Calu3 (cell line): ENCODE measurements around the gene SUFU. TPM values are rescaled to one million over a fixed set of nuclear protein-coding genes. Genes with fewer than 3 reads are reported as not detected.

Experiments used
- BruUV-seq: library from RNA; stranded (reverse); fragments of 400-500 nt; replicated peaks from 2 replicates; lab custom pipeline; 2021; lab: Mats Ljungman, UMichigan
- CTCF ChIA-PET: fragments of 300-600 bp; sonication (Branson Sonifier 250); formaldehyde crosslinking; loops from one replicate; lab custom pipeline; 2022; ENCODE audit warnings: antibody characterized with exemption; lab: Charles Lee
- DNase-seq: peaks from one replicate; pipeline ENCODE4 v3.0.0; 2022
- H3K27ac Mint-ChIP-seq: one replicate; pipeline ENCODE4 v1.8.0; 2022; ENCODE audit warnings: mixed read lengths; ENCODE audit not compliant: unreplicated experiment
- H3K27me3 Mint-ChIP-seq: one replicate; pipeline ENCODE4 v1.8.0; 2022; ENCODE audit warnings: mixed read lengths; ENCODE audit not compliant: unreplicated experiment
- H3K36me3 Mint-ChIP-seq: one replicate; pipeline ENCODE4 v1.8.0; 2022; ENCODE audit warnings: mild to moderate bottlenecking, moderate library complexity, mixed read lengths; ENCODE audit not compliant: insufficient read depth, unreplicated experiment
- H3K4me1 Mint-ChIP-seq: one replicate; pipeline ENCODE4 v1.8.0; 2022; ENCODE audit warnings: mild to moderate bottlenecking, low read depth, mixed read lengths; ENCODE audit not compliant: unreplicated experiment
- H3K4me3 Mint-ChIP-seq: one replicate; pipeline ENCODE4 v1.8.0; 2022; ENCODE audit warnings: mild to moderate bottlenecking, low read depth, moderate library complexity, mixed read lengths; ENCODE audit not compliant: unreplicated experiment
- H3K9me3 Mint-ChIP-seq: one replicate; pipeline ENCODE4 v1.8.0; 2022; ENCODE audit warnings: low read depth, mixed read lengths; ENCODE audit not compliant: unreplicated experiment
- intact Hi-C: fragments of 100-400 bp; cut with micrococcal nuclease; formaldehyde crosslinking; loops from one replicate; pipeline ENCODE4 v1.10.0; 2022; ENCODE audit not compliant: unreplicated experiment
- total RNA-seq: library from RNA; stranded (reverse); gene quantifications from 2 replicates; pipeline ENCODE4 v1.2.3, GENCODE V29; 2022
- TF ChIP-seq, protein P1 (sequence below): fragments of 200-600 bp; IDR thresholded peaks from one replicate; pipeline ENCODE4 v1.8.0; 2022; ENCODE audit warnings: antibody characterized with exemption; ENCODE audit not compliant: unreplicated experiment

The SUFU gene
- total RNA-seq, 1 experiment from 2014 or later = 7.0 TPM

DNA sequence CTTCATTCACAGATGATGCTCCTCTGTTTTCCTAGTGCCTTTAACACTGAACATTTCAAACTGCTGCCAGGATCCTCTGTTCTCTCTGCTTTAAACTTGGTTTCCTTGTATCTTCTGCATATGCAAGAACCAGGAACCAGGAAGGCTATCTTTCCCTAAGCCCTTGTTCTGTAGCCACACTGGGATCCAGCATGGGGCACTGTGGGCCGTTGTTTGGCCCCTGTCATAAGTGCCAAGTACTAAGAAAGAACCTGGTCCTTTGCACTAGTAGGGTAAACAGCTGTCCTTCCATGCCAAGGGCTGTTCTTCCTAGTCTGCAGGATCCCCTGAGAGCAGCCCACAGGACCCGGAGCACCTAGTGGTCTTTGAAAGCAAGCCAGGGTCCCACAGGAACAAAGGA, 91.5 kb downstream of the SUFU start:
- no peaks in the 10 kb centered on the region for H3K4me1 Mint-ChIP-seq
- CTCF ChIA-PET = interaction anchor here (0.5 kb wide), 1 partner anchor 53 kb away, joined by 3 read pairs; no protein-coding TSS in a partner anchor
- no peaks in the 10 kb centered on the region for H3K27me3 Mint-ChIP-seq
- BruUV-seq = no TSS peak
- TF ChIP-seq, protein P1, sequence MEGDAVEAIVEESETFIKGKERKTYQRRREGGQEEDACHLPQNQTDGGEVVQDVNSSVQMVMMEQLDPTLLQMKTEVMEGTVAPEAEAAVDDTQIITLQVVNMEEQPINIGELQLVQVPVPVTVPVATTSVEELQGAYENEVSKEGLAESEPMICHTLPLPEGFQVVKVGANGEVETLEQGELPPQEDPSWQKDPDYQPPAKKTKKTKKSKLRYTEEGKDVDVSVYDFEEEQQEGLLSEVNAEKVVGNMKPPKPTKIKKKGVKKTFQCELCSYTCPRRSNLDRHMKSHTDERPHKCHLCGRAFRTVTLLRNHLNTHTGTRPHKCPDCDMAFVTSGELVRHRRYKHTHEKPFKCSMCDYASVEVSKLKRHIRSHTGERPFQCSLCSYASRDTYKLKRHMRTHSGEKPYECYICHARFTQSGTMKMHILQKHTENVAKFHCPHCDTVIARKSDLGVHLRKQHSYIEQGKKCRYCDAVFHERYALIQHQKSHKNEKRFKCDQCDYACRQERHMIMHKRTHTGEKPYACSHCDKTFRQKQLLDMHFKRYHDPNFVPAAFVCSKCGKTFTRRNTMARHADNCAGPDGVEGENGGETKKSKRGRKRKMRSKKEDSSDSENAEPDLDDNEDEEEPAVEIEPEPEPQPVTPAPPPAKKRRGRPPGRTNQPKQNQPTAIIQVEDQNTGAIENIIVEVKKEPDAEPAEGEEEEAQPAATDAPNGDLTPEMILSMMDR = no peak
- no peak overlapping the region for H3K4me3 Mint-ChIP-seq
- no peaks in the 10 kb centered on the region for H3K36me3 Mint-ChIP-seq
- H3K27ac Mint-ChIP-seq = no peak overlapping the region
- no peaks in the 10 kb centered on the region for H3K9me3 Mint-ChIP-seq
- DNase-seq = no peak
- intact Hi-C loops = no loop called here

DNA sequence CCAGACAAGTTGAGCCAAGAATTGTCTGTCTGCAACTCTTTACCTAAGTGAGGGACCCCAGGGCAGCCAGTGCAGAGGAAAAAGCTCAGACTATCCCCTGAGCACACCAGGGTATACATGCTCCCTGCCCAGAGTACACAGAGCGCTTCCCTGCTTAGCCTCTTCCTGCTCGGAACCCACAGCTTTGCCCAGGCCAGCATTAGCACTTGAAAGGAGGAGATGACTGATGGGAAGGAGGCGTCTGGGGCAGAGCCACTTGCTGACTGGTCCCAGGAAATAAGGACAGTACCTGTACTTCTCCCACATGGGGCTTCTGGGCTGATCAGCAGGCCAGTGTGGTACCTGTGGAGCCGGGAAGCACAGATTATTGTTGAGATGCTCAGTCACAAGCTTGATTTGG, 92.1 kb downstream of the SUFU start:
- no peak overlapping the region for H3K4me3 Mint-ChIP-seq
- no peaks in the 10 kb centered on the region for H3K36me3 Mint-ChIP-seq
- no TSS peak for BruUV-seq
- CTCF ChIA-PET = interaction anchor here (0.9 kb wide), 1 partner anchor 92 kb away, joined by 3 read pairs; the partner anchor contains the start of gene SUFU
- H3K27me3 Mint-ChIP-seq = no peaks in the 10 kb centered on the region
- TF ChIP-seq, protein P1 = no peak
- intact Hi-C loops = no loop called here
- H3K9me3 Mint-ChIP-seq = no peaks in the 10 kb centered on the region
- no peak for DNase-seq
- no peak overlapping the region for H3K27ac Mint-ChIP-seq
- no peaks in the 10 kb centered on the region for H3K4me1 Mint-ChIP-seq

DNA sequence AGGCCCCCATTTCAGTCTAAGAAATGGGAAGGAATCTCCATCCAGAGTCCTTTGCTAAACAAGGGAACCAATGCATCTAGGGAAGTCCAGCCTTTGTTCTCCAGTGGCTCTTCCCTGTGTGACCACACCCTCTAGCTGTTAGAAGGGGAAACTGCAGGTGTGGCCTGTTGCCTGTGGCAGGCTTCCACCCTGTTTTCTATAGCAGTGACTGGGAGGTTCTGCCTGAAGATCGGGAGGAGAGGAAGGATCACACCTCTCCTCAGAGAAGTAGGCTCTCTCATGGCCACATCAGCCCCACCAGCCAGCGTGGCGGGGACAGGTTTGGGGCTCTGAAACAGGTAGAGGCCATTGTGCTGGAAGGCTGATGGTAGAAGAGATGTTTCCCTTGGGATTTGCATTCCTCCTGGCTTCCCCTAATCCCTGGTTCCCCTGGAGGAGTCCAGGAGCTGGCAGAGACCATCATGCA, 92.8 kb downstream of the SUFU start:
- H3K36me3 Mint-ChIP-seq = no peaks in the 10 kb centered on the region
- intact Hi-C loops = no loop called here
- H3K27me3 Mint-ChIP-seq = no peaks in the 10 kb centered on the region
- H3K9me3 Mint-ChIP-seq = no peaks in the 10 kb centered on the region
- no peak overlapping the region for H3K4me3 Mint-ChIP-seq
- no peaks in the 10 kb centered on the region for H3K4me1 Mint-ChIP-seq
- BruUV-seq = no TSS peak
- CTCF ChIA-PET = interaction anchor here (0.9 kb wide), 1 partner anchor 93 kb away, joined by 3 read pairs; the partner anchor contains the start of gene SUFU
- TF ChIP-seq, protein P1 = peak; percentile 72
- no peak overlapping the region for H3K27ac Mint-ChIP-seq
- peak; percentile 64 for DNase-seq

DNA sequence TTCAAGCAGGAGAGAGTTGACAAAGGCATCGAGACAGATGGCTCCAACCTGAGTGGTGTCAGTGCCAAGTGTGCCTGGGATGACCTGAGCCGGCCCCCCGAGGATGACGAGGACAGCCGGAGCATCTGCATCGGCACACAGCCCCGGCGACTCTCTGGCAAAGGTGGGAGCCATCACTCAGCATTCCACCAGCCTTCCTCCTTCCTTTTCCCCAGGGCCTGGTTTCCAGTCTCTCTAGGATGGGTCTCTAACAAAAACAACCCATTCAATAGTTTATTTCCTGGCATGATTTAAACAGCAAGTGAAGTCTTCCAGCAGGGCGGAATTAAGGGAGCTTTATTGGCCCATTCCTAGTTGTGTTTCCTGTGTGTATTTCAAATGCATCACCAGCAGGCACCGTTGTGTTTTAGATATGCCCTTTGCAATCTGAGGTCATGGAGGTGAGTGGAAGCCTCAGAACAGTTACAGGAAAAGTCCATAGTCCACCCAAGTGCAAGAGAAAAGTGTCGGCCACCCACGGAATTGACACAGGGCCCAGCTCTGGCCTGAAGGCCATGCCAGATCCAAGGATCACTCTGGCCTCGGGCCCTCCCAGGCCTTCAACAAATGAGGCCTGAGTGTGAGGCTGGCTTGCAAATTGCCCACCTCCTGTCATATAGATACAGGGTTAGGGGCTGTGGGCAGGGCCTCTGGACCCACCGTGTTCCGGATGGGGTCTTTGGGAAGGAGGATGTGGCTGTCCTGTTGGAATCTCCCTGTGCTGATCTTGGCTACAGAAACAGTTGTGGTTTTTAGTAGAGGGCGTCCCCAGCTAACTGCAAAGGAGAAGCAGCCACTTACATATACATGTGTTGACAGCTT, 93.6 kb downstream of the SUFU start:
- Mint-ChIP-seq H3K27me3 (no peaks in the 10 kb centered on the region), H3K4me1 (no peaks in the 10 kb centered on the region), H3K27ac (no peak overlapping the region), H3K36me3 (no peaks in the 10 kb centered on the region), H3K4me3 (no peak overlapping the region), H3K9me3 (no peaks in the 10 kb centered on the region)
- BruUV-seq = no TSS peak
- CTCF ChIA-PET = no interaction called here
- no peak for DNase-seq
- intact Hi-C loops = no loop called here
- TF ChIP-seq, protein P1 = no peak
